ENCODE results near the gene MPRIP. TPM values are rescaled to one million over a fixed set of nuclear protein-coding genes. Genes with fewer than 3 reads are reported as not detected.

The MPRIP gene
- total RNA-seq, 1 experiment from 2014 or later = 258 TPM

GRCh38 chr17:17171186-17171585 lies 128.9 kb downstream of the MPRIP start:
- intact Hi-C loops (cut with micrococcal nuclease) = no loop called here
- H3K4me2 ChIP-seq (ENCODE audit: low read length) = no peak overlapping the region
- no peak overlapping the region for H3K9ac ChIP-seq (ENCODE audit: low read length)
- CTCF ChIA-PET = no interaction called here
- RAD21 ChIA-PET (ENCODE audit: low non-redundant PET in 1 of 2, low total read pairs in 2 of 2, uncharacterized antibody in 2 of 2, unreplicated experiment in 2 of 2) = no interaction called here
- no peaks in the 10 kb centered on the region for H3K79me2 ChIP-seq (ENCODE audit: insufficient read depth, low read length)
- no peaks in the 10 kb centered on the region for H3K27me3 ChIP-seq (ENCODE audit: insufficient read depth, low read length)
- no peak for ATAC-seq
- DNase-seq (ENCODE audit: low read depth, low spot score) = no peak
- H3K9me2 ChIP-seq (ENCODE audit: insufficient read depth) = no peaks in the 10 kb centered on the region
- POLR2A ChIA-PET = no interaction called here
- H3K4me3 ChIP-seq (replicated peaks in 1 of 2; ENCODE audit: low read depth in 1 of 2, low read length in 2 of 2) = no peak overlapping the region
- H3K4me1 ChIP-seq (ENCODE audit: control insufficient read depth in 1 of 2, insufficient read depth in 2 of 2, low read length in 2 of 2) = no peaks in the 10 kb centered on the region
- peaks cover 34 to 46% of the 10 kb centered on the region in 2 experiments; a peak in 3 of 4 replicates for H3K36me3 ChIP-seq (ENCODE audit: control insufficient read depth in 1 of 2, insufficient read depth in 2 of 2, low read length in 2 of 2)
- no peak overlapping the region for H3K27ac ChIP-seq (ENCODE audit: low read depth, low read length)
- no peak overlapping the region for H2AFZ ChIP-seq (ENCODE audit: low read depth, low read length, poor library complexity, severe bottlenecking)
- BruUV-seq (replicated peaks) = no TSS peak
- H3K9me3 ChIP-seq (ENCODE audit: control insufficient read depth in 1 of 2, insufficient read depth in 1 of 2, low read depth in 1 of 2, low read length in 2 of 2) = no peaks in the 10 kb centered on the region
- no peaks in the 10 kb centered on the region for H4K20me1 ChIP-seq (ENCODE audit: insufficient read depth)
- TF ChIP-seq EGR1 (IDR thresholded peaks at IDR 0.05; ENCODE audit: low read depth) (no peak), POLR2AphosphoS5 (IDR thresholded peaks at IDR 0.05; ENCODE audit: low read depth, low read length) (no peak), YY1 (IDR thresholded peaks at IDR 0.05; ENCODE audit: extremely low read depth, insufficient replicate concordance, low read depth, low read length) (no peak), JUND (IDR thresholded peaks at IDR 0.05) (no peak), SRF (IDR thresholded peaks at IDR 0.05; ENCODE audit: low read depth) (no peak)

GRCh38 chr17:17172001-17172939 lies 130.0 kb downstream of the MPRIP start:
- ChIA-PET POLR2A (no interaction called here), CTCF (no interaction called here), RAD21 (ENCODE audit: low non-redundant PET in 1 of 2, low total read pairs in 2 of 2, uncharacterized antibody in 2 of 2, unreplicated experiment in 2 of 2) (no interaction called here)
- Histone ChIP-seq H3K27ac (ENCODE audit: low read depth, low read length) (no peak overlapping the region), H3K9ac (ENCODE audit: low read length) (no peak overlapping the region), H3K79me2 (ENCODE audit: insufficient read depth, low read length) (no peaks in the 10 kb centered on the region), H3K36me3 (ENCODE audit: control insufficient read depth in 1 of 2, insufficient read depth in 2 of 2, low read length in 2 of 2) (peaks cover 36 to 51% of the 10 kb centered on the region in 2 experiments; a peak in 3 of 4 replicates), H3K9me2 (ENCODE audit: insufficient read depth) (no peaks in the 10 kb centered on the region), H3K9me3 (ENCODE audit: control insufficient read depth in 1 of 2, insufficient read depth in 1 of 2, low read depth in 1 of 2, low read length in 2 of 2) (no peaks in the 10 kb centered on the region), H3K27me3 (ENCODE audit: insufficient read depth, low read length) (no peaks in the 10 kb centered on the region), H3K4me2 (ENCODE audit: low read length) (no peak overlapping the region), H3K4me1 (ENCODE audit: control insufficient read depth in 1 of 2, insufficient read depth in 2 of 2, low read length in 2 of 2) (no peaks in the 10 kb centered on the region), H2AFZ (ENCODE audit: low read depth, low read length, poor library complexity, severe bottlenecking) (no peak overlapping the region), H3K4me3 (replicated peaks in 1 of 2; ENCODE audit: low read depth in 1 of 2, low read length in 2 of 2) (no peak overlapping the region), H4K20me1 (ENCODE audit: insufficient read depth) (no peaks in the 10 kb centered on the region)
- BruUV-seq (replicated peaks) = no TSS peak
- TF ChIP-seq ZNF274 (IDR thresholded peaks at IDR 0.05; ENCODE audit: low read depth, low read length) (no peak), SRF (IDR thresholded peaks at IDR 0.05; ENCODE audit: low read depth) (no peak), MAX (IDR thresholded peaks at IDR 0.05) (no peak), EGR1 (IDR thresholded peaks at IDR 0.05; ENCODE audit: low read depth) (no peak), RAD21 (IDR thresholded peaks at IDR 0.05; ENCODE audit: low read depth) (no peak), SP1 (IDR thresholded peaks at IDR 0.05; ENCODE audit: low read depth) (no peak), EZH2 (IDR thresholded peaks at IDR 0.05) (no peak), ZFX (IDR thresholded peaks at IDR 0.05) (no peak)
- no peak for ATAC-seq
- intact Hi-C loops (cut with micrococcal nuclease) = no loop called here
- no peak for DNase-seq (ENCODE audit: low read depth, low spot score)
